H9 (cell line): ENCODE measurements around the gene BTN3A1. TPM values are rescaled to one million over a fixed set of nuclear protein-coding genes. Genes with fewer than 3 reads are reported as not detected.

Source experiments
- DNase-seq: peaks from one replicate; pipeline ENCODE4 v3.0.0-alpha.2; 2017
- H2AFZ ChIP-seq: one replicate; pipeline ENCODE4 v1.6.1; 2013; ENCODE audit warnings: mild to moderate bottlenecking, low read length, control low read depth, moderate library complexity
- H2AK5ac ChIP-seq: 2 replicates; pipeline ENCODE4 v1.6.1; 2013; ENCODE audit warnings: low read length, control low read depth, mixed read lengths; ENCODE audit not compliant: insufficient read length
- H2BK120ac ChIP-seq: one replicate; pipeline ENCODE4 v1.6.1; 2013; ENCODE audit warnings: low read depth, mild to moderate bottlenecking, low read length, control low read depth, inconsistent platforms; ENCODE audit not compliant: poor library complexity, severe bottlenecking
- H2BK12ac ChIP-seq: 2 replicates; pipeline ENCODE4 v1.6.1; 2013; ENCODE audit warnings: low read length, control low read depth, mixed read lengths, low read depth; ENCODE audit not compliant: insufficient read length
- H2BK15ac ChIP-seq: 2 replicates; pipeline ENCODE4 v1.6.1; 2013; ENCODE audit warnings: low read depth, low read length, control low read depth
- H2BK20ac ChIP-seq: one replicate; pipeline ENCODE4 v1.6.1; 2013; ENCODE audit warnings: low read depth, mild to moderate bottlenecking, low read length, control low read depth, inconsistent platforms; ENCODE audit not compliant: poor library complexity, severe bottlenecking
- H2BK5ac ChIP-seq: 2 replicates; pipeline ENCODE4 v1.6.1; 2013; ENCODE audit warnings: low read length, control low read depth, mixed read lengths; ENCODE audit not compliant: insufficient read length
- H3K14ac ChIP-seq: 2 replicates; pipeline ENCODE4 v1.6.1; 2013; ENCODE audit warnings: low read length, control low read depth; ENCODE audit not compliant: insufficient read depth
- H3K18ac ChIP-seq: 2 replicates; pipeline ENCODE4 v1.6.1; 2013; ENCODE audit warnings: low read depth, mild to moderate bottlenecking, mixed read lengths, low read length, control low read depth; ENCODE audit not compliant: insufficient read length
- H3K23ac ChIP-seq: 2 replicates; pipeline ENCODE4 v1.6.1; 2013; ENCODE audit warnings: low read length, control low read depth, mixed read lengths, low read depth; ENCODE audit not compliant: insufficient read length
- H3K23me2 ChIP-seq: 2 replicates; pipeline ENCODE4 v1.6.1; 2013; ENCODE audit warnings: low read depth, mild to moderate bottlenecking, mixed read lengths, low read length, control low read depth; ENCODE audit not compliant: insufficient read length, poor library complexity, severe bottlenecking
- H3K27ac ChIP-seq: 2 replicates; pipeline ENCODE4 v1.5.1; 2013; ENCODE audit warnings: low read length, control low read depth, mixed read lengths, low read depth; ENCODE audit not compliant: insufficient read length
- H3K27me3 ChIP-seq: 2 replicates; pipeline ENCODE4 v1.6.1; 2013; ENCODE audit warnings: low read length, control low read depth, inconsistent platforms; ENCODE audit not compliant: insufficient read depth
- H3K4ac ChIP-seq: 2 replicates; pipeline ENCODE4 v1.6.1; 2013; ENCODE audit warnings: low read depth, mild to moderate bottlenecking, control low read depth, inconsistent platforms, low read length, moderate library complexity
- H3K4me1 ChIP-seq: 2 replicates; pipeline ENCODE4 v1.6.1; 2013; ENCODE audit warnings: low read length, control low read depth, inconsistent platforms; ENCODE audit not compliant: insufficient read depth
- H3K4me2 ChIP-seq: 2 replicates; pipeline ENCODE4 v1.6.1; 2013; ENCODE audit warnings: low read length, control low read depth, mixed read lengths; ENCODE audit not compliant: insufficient read length, insufficient read depth
- H3K56ac ChIP-seq: 2 replicates; pipeline ENCODE4 v1.6.1; 2013; ENCODE audit warnings: low read depth, mild to moderate bottlenecking, mixed read lengths, low read length, control low read depth; ENCODE audit not compliant: insufficient read length
- H3K79me1 ChIP-seq: 2 replicates; pipeline ENCODE4 v1.6.1; 2013; ENCODE audit warnings: low read depth, mild to moderate bottlenecking, moderate library complexity, low read length, control low read depth, inconsistent platforms; ENCODE audit not compliant: insufficient read depth, poor library complexity, severe bottlenecking
- H3K79me2 ChIP-seq: 2 replicates; pipeline ENCODE4 v1.6.1; 2013; ENCODE audit warnings: low read length, control low read depth, inconsistent platforms; ENCODE audit not compliant: insufficient read depth
- H3K9ac ChIP-seq: 2 replicates; pipeline ENCODE4 v1.6.1; 2013; ENCODE audit warnings: low read length, control low read depth, mixed read lengths; ENCODE audit not compliant: insufficient read length; ENCODE audit errors: extremely low read depth
- H3K9me3 ChIP-seq: one replicate; pipeline ENCODE4 v1.6.1; 2013; ENCODE audit warnings: low read depth, low read length, inconsistent platforms; ENCODE audit not compliant: control insufficient read depth
- H3T11ph ChIP-seq: one replicate; pipeline ENCODE4 v1.6.1; 2013; ENCODE audit warnings: mild to moderate bottlenecking, low read length, control low read depth, inconsistent platforms
- H4K20me1 ChIP-seq: one replicate; pipeline ENCODE4 v1.6.1; 2013; ENCODE audit not compliant: control insufficient read depth, insufficient read length, insufficient read depth
- H4K5ac ChIP-seq: 2 replicates; pipeline ENCODE4 v1.6.1; 2013; ENCODE audit warnings: low read depth, mild to moderate bottlenecking, mixed read lengths, low read length, control low read depth; ENCODE audit not compliant: insufficient read length
- H4K8ac ChIP-seq: replicated peaks from 2 replicates; pipeline ENCODE4 v1.6.1; 2013; ENCODE audit warnings: low read length, control low read depth, mixed read lengths, low read depth; ENCODE audit not compliant: insufficient read length
- H4K91ac ChIP-seq: 2 replicates; pipeline ENCODE4 v1.6.1; 2013; ENCODE audit warnings: low read depth, mild to moderate bottlenecking, moderate library complexity, mixed read lengths, low read length, control low read depth; ENCODE audit not compliant: insufficient read length
- H3K27ac Mint-ChIP-seq, 3 experiments: 2 replicates in 2 of 3; 3 replicates in 1 of 3; pipeline ENCODE4 v1.8.0; 2020 to 2021; ENCODE audit warnings: mixed read lengths in 3 of 3, mild to moderate bottlenecking in 1 of 3, moderate library complexity in 1 of 3
- H3K27me3 Mint-ChIP-seq: 2 replicates; pipeline ENCODE4 v1.8.0; 2021; ENCODE audit warnings: low read depth, mild to moderate bottlenecking, moderate library complexity, mixed read lengths
- H3K36me3 Mint-ChIP-seq, 3 experiments: 2 replicates in 2 of 3; 3 replicates in 1 of 3; pipeline ENCODE4 v1.8.0; 2020 to 2021; ENCODE audit warnings: low read depth in 3 of 3, mixed read lengths in 3 of 3; ENCODE audit not compliant: insufficient read depth in 1 of 3
- H3K4me1 Mint-ChIP-seq, 2 experiments: 2 replicates each; pipeline ENCODE4 v1.8.0; 2020; ENCODE audit warnings: mixed read lengths in 2 of 2
- H3K4me3 Mint-ChIP-seq, 2 experiments: 2 replicates in 1 of 2; 3 replicates in 1 of 2; pipeline ENCODE4 v1.8.0; 2020 to 2021; ENCODE audit warnings: mild to moderate bottlenecking in 2 of 2, mixed read lengths in 2 of 2, moderate library complexity in 1 of 2
- H3K9me3 Mint-ChIP-seq, 2 experiments: 2 replicates in 1 of 2; 3 replicates in 1 of 2; pipeline ENCODE4 v1.8.0; 2020; ENCODE audit warnings: mild to moderate bottlenecking in 2 of 2, mixed read lengths in 2 of 2, moderate library complexity in 1 of 2
- WGBS: extraction: QIAGEN DNeasy Blood & Tissue Kit; methylation state at CpG from one replicate; pipeline ENCODE4 v1.1.7; 2013; ENCODE audit warnings: missing lambda C conversion rate, low lambda C conversion rate, mixed read lengths; ENCODE audit not compliant: insufficient read length; ENCODE audit errors: extremely low coverage; 5-methylcytosine and 5-hydroxymethylcytosine counted together
- total RNA-seq: library from RNA; stranded (reverse); gene quantifications from 2 replicates; pipeline ENCODE4 v1.2.1, GENCODE V29; 2021
- TF ChIP-seq, protein P1 (sequence below): fragments of 200-600 bp; sonication (generic); conservative IDR thresholded peaks from 3 replicates; pipeline ENCODE4 v1.8.0; 2021; ENCODE audit warnings: antibody characterized with exemption, mild to moderate bottlenecking

Gene BTN3A1
- total RNA-seq, 1 experiment from 2014 or later: 2.5 TPM

DNA sequence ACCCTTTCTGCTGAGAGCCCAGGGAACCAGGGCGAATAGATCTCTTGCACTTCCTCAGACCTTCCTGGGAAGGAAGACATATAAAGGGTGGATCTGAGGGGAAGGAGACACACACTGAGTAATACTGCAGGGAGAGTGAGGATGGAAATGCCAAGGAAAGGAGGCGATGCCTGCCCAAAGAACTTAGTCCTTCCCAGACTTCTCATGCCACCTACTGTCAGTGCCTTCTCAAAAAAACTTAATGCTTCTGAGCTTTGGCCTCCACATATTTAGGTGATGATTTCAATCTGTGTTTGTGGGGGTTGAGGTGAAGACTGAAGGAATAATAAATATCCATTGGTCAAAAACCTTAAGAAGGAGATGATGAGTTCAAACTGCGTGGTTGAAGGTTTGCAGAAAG, 9.7 kb downstream of the BTN3A1 start:
- Histone ChIP-seq H2AK5ac (no peak overlapping the region), H2AFZ (no peak overlapping the region), H2BK120ac (no peak overlapping the region), H3K23me2 (no peaks in the 10 kb centered on the region), H3K23ac (no peak overlapping the region), H3K18ac (no peak overlapping the region), H2BK20ac (no peak overlapping the region), H3K4me1 (no peaks in the 10 kb centered on the region), H4K91ac (no peak overlapping the region), H4K8ac (no peak overlapping the region), H2BK5ac (no peak overlapping the region), H3K27me3 (no peaks in the 10 kb centered on the region), H3K4ac (no peak overlapping the region), H3K9me3 (no peaks in the 10 kb centered on the region), H4K5ac (no peak overlapping the region), H2BK15ac (no peak overlapping the region), H3T11ph (no peak overlapping the region), H3K79me1 (no peaks in the 10 kb centered on the region), H3K27ac (no peak overlapping the region), H4K20me1 (no peaks in the 10 kb centered on the region), H3K79me2 (no peaks in the 10 kb centered on the region), H3K4me2 (no peak overlapping the region), H2BK12ac (no peak overlapping the region), H3K56ac (no peak overlapping the region), H3K9ac (no peak overlapping the region), H3K14ac (no peak overlapping the region)
- Mint-ChIP-seq H3K4me3 (no peak overlapping the region), H3K9me3 (peaks cover 3 to 4% of the 10 kb centered on the region in 2 experiments; a peak in 3 of 5 replicates), H3K27ac (no peak overlapping the region; a peak in 1 of 7 replicates), H3K4me1 (peaks cover 16 to 18% of the 10 kb centered on the region in 2 experiments), H3K36me3 (peaks cover 0 to 2% (median 0%) of the 10 kb centered on the region in 3 experiments; a peak in 1 of 7 replicates), H3K27me3 (peaks cover 3% of the 10 kb centered on the region; the same call in 1 of the 2 replicates)
- no peak for DNase-seq
- no CpG with 5 or more reads among the region's 3 CpGs for WGBS
- TF ChIP-seq, protein P1, sequence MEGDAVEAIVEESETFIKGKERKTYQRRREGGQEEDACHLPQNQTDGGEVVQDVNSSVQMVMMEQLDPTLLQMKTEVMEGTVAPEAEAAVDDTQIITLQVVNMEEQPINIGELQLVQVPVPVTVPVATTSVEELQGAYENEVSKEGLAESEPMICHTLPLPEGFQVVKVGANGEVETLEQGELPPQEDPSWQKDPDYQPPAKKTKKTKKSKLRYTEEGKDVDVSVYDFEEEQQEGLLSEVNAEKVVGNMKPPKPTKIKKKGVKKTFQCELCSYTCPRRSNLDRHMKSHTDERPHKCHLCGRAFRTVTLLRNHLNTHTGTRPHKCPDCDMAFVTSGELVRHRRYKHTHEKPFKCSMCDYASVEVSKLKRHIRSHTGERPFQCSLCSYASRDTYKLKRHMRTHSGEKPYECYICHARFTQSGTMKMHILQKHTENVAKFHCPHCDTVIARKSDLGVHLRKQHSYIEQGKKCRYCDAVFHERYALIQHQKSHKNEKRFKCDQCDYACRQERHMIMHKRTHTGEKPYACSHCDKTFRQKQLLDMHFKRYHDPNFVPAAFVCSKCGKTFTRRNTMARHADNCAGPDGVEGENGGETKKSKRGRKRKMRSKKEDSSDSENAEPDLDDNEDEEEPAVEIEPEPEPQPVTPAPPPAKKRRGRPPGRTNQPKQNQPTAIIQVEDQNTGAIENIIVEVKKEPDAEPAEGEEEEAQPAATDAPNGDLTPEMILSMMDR: no peak
